Gastroesophageal sphincter (tissue), 4 donors: ENCODE data around the gene MAP3K20. TPM values are rescaled to one million over a fixed set of nuclear protein-coding genes. Genes with fewer than 3 reads are reported as not detected.
A peak's percentile ranks its signal among the peaks of the same experiment; 100 is the strongest.
"Not testable (repeated sequence)": the region's sequence is repeated elsewhere in the genome, so short reads cannot be mapped to it uniquely, and the experiment has no call there.

Experiments used
- ATAC-seq: fragments of 150-250 bp; one replicate; pipeline ENCODE4 v1.9.1; 2016; ENCODE audit warnings: mild to moderate bottlenecking, moderate library complexity
- H3K27ac ChIP-seq, 4 donors: fragments of 200-600 bp; sonication (generic) in 3 of 4; 1 replicate in 3 of 4; 2 replicates in 1 of 4; pipeline ENCODE4 v1.5.1; 2016 to 2019
- H3K27me3 ChIP-seq: fragments of 200-600 bp; sonication (generic); one replicate; pipeline ENCODE4 v1.5.1; 2019
- H3K36me3 ChIP-seq, 2 donors: fragments of 200-600 bp; sonication (generic); one replicate each; pipeline ENCODE4 v1.5.1; 2019; ENCODE audit warnings: control low read depth in 1 of 2
- H3K4me1 ChIP-seq, 3 donors: fragments of 200-600 bp; sonication (generic); 1 replicate in 2 of 3; 2 replicates in 1 of 3; pipeline ENCODE4 v1.5.1; 2016 to 2019; ENCODE audit warnings: control low read depth in 2 of 3
- H3K4me3 ChIP-seq, 2 donors: fragments of 200-600 bp; sonication (generic); one replicate each; pipeline ENCODE4 v1.5.1; 2019; ENCODE audit warnings: mild to moderate bottlenecking in 1 of 2, moderate library complexity in 1 of 2
- H3K9me3 ChIP-seq, 3 donors: fragments of 200-600 bp; sonication (generic); one replicate each; pipeline ENCODE4 v1.5.1; 2017 to 2019; ENCODE audit warnings: control low read depth in 2 of 3
- EP300 ChIP-seq: sonication (generic); formaldehyde crosslinking; IDR thresholded peaks from one replicate; pipeline ENCODE4 v1.6.1; 2017; ENCODE audit warnings: antibody characterized with exemption, mild to moderate bottlenecking
- POLR2A ChIP-seq, 2 donors: fragments of 450-650 bp; IDR thresholded peaks; one replicate each; pipeline ENCODE4 v1.6.1; 2017; ENCODE audit warnings: antibody characterized with exemption in 2 of 2, mild to moderate bottlenecking in 2 of 2, moderate library complexity in 1 of 2
- POLR2AphosphoS5 ChIP-seq: sonication (generic); formaldehyde crosslinking; IDR thresholded peaks from one replicate; pipeline ENCODE4 v1.6.1; 2017; ENCODE audit warnings: antibody characterized with exemption
- WGBS, 2 donors: methylation state at CpG; one replicate each; pipeline ENCODE4 v1.1.5; 2018; ENCODE audit warnings: low coverage in 1 of 2; 5-methylcytosine and 5-hydroxymethylcytosine counted together
- total RNA-seq, 4 donors: library from RNA; depleted of rRNA; stranded (reverse); fragments of >200 nt; gene quantifications; one replicate each; pipeline ENCODE4 v1.1.0, GENCODE V29; 2016
- TF ChIP-seq, protein P1 (sequence below), 4 experiments: fragments of 200-600 bp in 2 of 4; fragments of 450-650 bp in 2 of 4; sonication (generic) in 1 of 4; IDR thresholded peaks; one replicate each; pipeline ENCODE4 v1.5.1; 2017 to 2019; ENCODE audit warnings: antibody characterized with exemption in 4 of 4, mild to moderate bottlenecking in 2 of 4, moderate library complexity in 2 of 4

MAP3K20 gene
- total RNA-seq, 4 donors from 2014 or later = 318 to 496 (median 327) TPM

DNA sequence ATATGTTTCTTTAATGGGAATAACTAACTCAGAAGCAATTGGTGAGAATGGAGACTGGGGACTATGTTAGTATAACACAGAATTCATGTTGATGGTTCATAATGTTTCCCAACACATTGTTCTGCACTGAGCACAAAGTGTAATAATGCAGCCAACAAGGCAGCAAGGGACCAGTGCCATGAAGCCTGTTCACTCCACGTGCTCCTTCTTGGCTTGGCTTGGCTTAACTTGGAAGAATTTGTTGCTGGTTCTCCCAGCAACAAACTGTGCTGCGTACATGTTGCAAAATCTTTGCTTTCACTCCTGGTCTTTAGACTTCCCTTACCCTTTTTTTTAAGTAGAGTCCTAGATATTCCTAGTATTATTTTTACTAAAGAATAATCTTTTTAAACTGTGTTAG, 129.7 kb downstream of the MAP3K20 start:
- TF ChIP-seq, protein P1, sequence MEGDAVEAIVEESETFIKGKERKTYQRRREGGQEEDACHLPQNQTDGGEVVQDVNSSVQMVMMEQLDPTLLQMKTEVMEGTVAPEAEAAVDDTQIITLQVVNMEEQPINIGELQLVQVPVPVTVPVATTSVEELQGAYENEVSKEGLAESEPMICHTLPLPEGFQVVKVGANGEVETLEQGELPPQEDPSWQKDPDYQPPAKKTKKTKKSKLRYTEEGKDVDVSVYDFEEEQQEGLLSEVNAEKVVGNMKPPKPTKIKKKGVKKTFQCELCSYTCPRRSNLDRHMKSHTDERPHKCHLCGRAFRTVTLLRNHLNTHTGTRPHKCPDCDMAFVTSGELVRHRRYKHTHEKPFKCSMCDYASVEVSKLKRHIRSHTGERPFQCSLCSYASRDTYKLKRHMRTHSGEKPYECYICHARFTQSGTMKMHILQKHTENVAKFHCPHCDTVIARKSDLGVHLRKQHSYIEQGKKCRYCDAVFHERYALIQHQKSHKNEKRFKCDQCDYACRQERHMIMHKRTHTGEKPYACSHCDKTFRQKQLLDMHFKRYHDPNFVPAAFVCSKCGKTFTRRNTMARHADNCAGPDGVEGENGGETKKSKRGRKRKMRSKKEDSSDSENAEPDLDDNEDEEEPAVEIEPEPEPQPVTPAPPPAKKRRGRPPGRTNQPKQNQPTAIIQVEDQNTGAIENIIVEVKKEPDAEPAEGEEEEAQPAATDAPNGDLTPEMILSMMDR (IDR thresholded peaks at IDR 0.05) = no peak
- TF ChIP-seq POLR2A (IDR thresholded peaks at IDR 0.05) (no peak), POLR2AphosphoS5 (peak; percentile 97), EP300 (no peak)
- H3K9me3 ChIP-seq = no peaks in the 10 kb centered on the region
- H3K27me3 ChIP-seq = no peaks in the 10 kb centered on the region
- H3K36me3 ChIP-seq = peaks cover 0 to 5% of the 10 kb centered on the region in 2 donors
- H3K4me3 ChIP-seq = no peak overlapping the region
- H3K4me1 ChIP-seq = peaks cover 22 to 90% (median 43%) of the 10 kb centered on the region in 3 donors
- ATAC-seq = peak; percentile 99
- H3K27ac ChIP-seq = peak overlapping the region; percentile 79 to 95 (median 81)
- WGBS, 2 donors = 18 to 20% methylated on average over 2 of the region's 2 CpGs

GRCh38 chr2:173207124-173207523, 131.5 kb downstream of the MAP3K20 start:
- peak; percentile 36 for TF ChIP-seq POLR2AphosphoS5
- peaks cover 0 to 13% of the 10 kb centered on the region in 2 donors for H3K36me3 ChIP-seq
- H3K27me3 ChIP-seq, H3K9me3 ChIP-seq, ATAC-seq, H3K4me3 ChIP-seq: not testable (repeated sequence)
- H3K27ac ChIP-seq = peak overlapping the region; percentile 69 to 95 (median 81)
- H3K4me1 ChIP-seq = peaks cover 20 to 85% (median 34%) of the 10 kb centered on the region in 3 donors
- WGBS, 2 donors = 44 to 47% methylated on average over 5 to 9 of the region's 9 CpGs

- peaks cover 0 to 13% of the 10 kb centered on the region in 2 donors for H3K36me3 ChIP-seq
- H3K4me3 ChIP-seq = no peak overlapping the region
- no peaks in the 10 kb centered on the region for H3K9me3 ChIP-seq
- TF ChIP-seq POLR2A (IDR thresholded peaks at IDR 0.05) = no peak
- TF ChIP-seq, protein P1 (IDR thresholded peaks at IDR 0.05) = peak; percentile 84 to 94 (median 92)
- TF ChIP-seq POLR2AphosphoS5 = peak; percentile 92
- peak; percentile 95 for ATAC-seq
- peak overlapping the region; percentile 76 to 82 (median 77) for H3K27ac ChIP-seq
- WGBS, 2 donors = 10 to 13% methylated on average over 8 of the region's 8 CpGs
- peaks cover 17 to 86% (median 35%) of the 10 kb centered on the region in 3 donors for H3K4me1 ChIP-seq
- no peaks in the 10 kb centered on the region for H3K27me3 ChIP-seq
These were observed 134.9 kb downstream of the MAP3K20 start for GRCh38 chr2:173210270-173211196.

- Histone ChIP-seq H3K9me3 (no peaks in the 10 kb centered on the region), H3K27ac (peak overlapping the region; percentile 64 to 82 (median 68)), H3K4me1 (peaks cover 13 to 85% (median 24%) of the 10 kb centered on the region in 3 donors), H3K36me3 (peaks cover 0 to 13% of the 10 kb centered on the region in 2 donors), H3K4me3 (no peak overlapping the region), H3K27me3 (no peaks in the 10 kb centered on the region)
- WGBS, 2 donors = 53% methylated on average over 2 of the region's 2 CpGs
- no peak for ATAC-seq
- TF ChIP-seq POLR2AphosphoS5 (no peak), POLR2A (IDR thresholded peaks at IDR 0.05) (no peak), EP300 (no peak)
- TF ChIP-seq, protein P1 (IDR thresholded peaks at IDR 0.05) = no peak
These were observed 137.5 kb downstream of the MAP3K20 start for GRCh38 chr2:173213181-173213580.

GRCh38 chr2:173214213-173214612, 138.6 kb downstream of the MAP3K20 start:
- H3K4me3 ChIP-seq = no peak overlapping the region
- H3K27me3 ChIP-seq = no peaks in the 10 kb centered on the region
- H3K36me3 ChIP-seq = peaks cover 0 to 13% of the 10 kb centered on the region in 2 donors
- no peak for ATAC-seq
- H3K27ac ChIP-seq = peak overlapping the region; percentile 64 to 82 (median 68)
- H3K4me1 ChIP-seq = peaks cover 13 to 85% (median 33%) of the 10 kb centered on the region in 3 donors
- TF ChIP-seq POLR2AphosphoS5 = peak; percentile 14
- TF ChIP-seq EP300 = no peak
- WGBS, 2 donors = 34 to 52% methylated on average over 5 of the region's 5 CpGs
- no peaks in the 10 kb centered on the region for H3K9me3 ChIP-seq
